CD1c-positive myeloid dendritic cell (primary cell): ENCODE measurements around the gene ST8SIA4.

ENCODE experiments used
- DNase-seq: peaks from one replicate; pipeline ENCODE4 v3.0.0-alpha.2; 2016; ENCODE audit errors: extremely low spot score

Gene ST8SIA4, protein sequence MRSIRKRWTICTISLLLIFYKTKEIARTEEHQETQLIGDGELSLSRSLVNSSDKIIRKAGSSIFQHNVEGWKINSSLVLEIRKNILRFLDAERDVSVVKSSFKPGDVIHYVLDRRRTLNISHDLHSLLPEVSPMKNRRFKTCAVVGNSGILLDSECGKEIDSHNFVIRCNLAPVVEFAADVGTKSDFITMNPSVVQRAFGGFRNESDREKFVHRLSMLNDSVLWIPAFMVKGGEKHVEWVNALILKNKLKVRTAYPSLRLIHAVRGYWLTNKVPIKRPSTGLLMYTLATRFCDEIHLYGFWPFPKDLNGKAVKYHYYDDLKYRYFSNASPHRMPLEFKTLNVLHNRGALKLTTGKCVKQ

DNA sequence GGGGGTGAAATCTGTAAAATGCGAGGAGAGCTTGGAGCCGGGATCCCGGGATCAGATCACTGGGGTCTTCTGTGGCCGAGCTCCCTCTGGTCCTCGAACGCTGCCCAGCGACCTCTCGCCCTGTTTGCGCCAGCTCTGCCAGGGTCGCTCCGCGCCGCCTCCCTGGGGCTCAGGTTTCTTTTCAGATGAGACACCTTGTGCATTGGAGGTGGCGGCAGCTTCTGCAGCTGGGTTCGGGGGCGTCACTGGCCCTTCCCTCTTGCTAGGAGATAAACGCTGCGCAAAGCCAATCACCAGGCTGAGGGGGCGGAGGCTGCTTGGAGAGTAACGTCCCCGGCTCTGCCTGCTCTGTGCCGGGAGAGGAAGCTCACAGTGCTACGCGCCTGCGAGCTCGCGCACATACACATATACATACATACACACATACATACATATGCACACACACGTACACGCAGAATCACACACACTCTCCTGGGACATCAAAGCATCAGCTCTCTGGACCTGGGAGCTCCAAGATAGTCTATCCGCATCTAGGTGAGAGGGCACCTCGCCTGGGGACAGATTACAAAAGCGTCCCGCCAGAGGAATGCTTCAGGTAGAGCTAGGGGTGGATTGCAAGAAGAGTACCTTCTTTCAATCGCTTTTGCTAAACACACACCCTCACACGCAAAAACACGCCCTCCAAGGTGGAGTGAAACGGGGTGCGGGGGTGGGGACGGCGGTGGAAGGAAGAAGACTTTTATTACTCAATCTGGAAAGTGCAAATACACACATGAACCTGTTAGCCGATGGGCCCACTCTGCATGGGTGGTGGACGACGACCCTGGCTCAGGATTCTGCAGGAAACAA, at the start of gene ST8SIA4:
Gene ST8SIA4 (minus strand): TSS at position 244 of the 849 bp plus-strand sequence. CDS start 327 bp downstream, outside the sequence.
- DNase-seq = peak; percentile 96

DNA sequence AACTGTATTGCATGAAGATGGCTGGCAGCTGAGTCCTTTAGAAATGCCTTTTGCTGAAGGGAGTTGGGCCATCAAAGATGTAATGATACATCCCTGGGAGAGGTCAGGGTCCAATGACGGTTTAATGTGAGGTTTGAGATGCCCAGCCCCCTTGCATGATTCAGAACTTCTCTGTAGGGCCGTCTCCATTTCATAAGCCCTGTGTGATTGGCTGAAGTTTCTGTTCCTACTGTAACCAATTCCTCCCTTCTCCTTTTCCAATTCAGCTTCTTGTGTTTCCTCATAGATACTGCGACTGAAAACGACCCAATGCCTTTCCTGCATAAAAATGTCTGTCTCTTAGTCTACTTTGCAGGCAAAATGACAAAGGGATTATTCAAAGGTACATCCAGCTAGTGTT, 47.9 kb upstream of the ST8SIA4 start:
- peak; percentile 29 for DNase-seq

DNA sequence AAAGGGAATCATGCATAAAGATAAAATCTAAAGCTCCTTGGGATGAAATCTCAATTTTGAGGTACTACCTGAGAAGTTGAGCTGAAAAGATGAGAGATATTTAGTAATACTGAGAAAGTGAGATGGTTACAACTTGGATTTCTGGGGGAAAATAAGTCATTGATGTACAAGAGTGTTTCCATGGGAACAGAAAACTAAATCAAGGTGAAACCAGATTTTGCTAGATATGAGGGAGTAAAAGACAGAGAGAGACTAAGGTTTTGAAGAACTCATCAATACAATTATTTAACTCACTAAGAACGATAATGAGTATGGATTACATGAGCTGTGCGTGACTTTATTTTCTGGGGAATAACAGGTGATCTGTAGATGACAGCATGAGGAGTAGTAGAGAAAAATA, 10.2 kb upstream of the ST8SIA4 start:
- DNase-seq = no peak

DNA sequence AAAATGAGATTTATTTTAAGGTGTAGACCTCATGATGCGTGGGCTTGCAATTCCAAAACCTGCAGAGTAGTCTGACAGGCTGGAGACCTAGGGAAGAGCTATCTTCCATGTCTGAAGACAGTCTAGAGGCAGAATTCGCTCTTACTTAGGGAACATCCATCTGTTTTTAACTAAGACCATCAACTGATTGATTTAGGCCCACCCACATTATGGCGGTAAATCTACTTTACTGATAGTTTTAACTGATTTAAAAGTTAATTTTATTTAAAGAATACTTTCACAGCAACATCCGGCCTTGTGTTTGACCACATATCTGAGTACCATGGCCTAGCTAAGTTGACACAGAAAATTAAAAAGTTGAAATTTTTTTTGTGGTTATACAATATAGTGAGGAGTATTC, 6.0 kb upstream of the ST8SIA4 start:
- no peak for DNase-seq

DNA sequence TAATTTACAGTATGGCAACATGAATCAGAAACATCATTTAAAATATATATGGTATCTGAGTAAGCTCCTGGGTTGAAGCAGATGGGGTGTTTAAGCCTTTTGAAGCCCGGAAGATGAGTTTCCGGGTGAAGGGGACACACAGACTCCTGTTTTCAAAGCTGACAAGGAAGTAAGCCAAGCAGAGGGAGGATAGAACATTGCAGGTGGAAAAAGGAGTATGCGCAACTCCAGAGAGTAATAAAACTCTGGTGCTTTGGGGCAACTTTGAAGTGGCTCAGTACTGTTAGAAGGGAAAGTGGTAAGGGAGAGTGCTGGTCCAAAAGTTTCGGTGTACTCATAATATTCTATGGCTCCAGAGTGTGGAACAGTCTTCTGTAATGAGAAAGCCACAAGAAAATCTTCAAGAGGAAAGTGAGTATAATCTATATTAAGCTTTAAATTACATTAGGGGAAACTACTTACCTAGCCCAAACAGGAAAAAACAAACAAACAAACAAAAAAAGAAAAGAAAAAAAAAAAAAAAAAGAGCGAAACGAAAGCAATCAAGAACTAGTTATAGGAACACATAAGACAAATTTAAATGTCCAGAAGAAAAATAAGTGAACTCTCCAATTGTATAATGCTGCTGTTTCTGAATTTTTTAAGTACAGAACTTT, 2.3 kb upstream of the ST8SIA4 start:
- DNase-seq = no peak

DNA sequence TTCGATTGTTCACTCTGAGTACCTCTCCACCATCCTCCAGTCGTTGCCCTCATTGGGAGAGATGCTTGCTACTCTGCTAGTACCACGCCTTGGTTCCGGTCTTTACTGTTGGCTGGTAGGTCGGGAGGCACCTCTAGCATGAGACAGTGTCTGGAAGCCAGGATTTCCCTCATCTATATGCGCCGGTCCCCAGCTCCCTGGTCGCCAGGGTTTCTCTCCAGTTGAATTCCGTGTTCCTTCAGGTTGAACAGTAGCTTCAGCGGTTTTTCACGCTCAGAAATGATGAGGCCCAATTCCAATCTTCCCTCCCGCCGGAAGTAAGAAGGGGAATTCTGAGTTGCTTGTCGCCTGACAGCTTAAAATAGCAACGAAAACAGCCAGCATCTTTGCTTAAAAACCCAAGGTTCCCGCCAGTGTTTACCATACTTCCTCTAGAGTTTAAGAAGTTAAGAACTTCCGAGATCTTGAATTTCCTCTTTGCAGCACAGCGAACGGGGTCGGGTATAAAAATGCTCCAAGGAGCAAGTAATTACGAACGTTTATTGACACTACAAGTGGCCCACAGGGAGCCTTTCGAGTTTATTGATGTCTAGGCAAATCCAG, 1.3 kb upstream of the ST8SIA4 start:
- DNase-seq = peak; percentile 67

DNA sequence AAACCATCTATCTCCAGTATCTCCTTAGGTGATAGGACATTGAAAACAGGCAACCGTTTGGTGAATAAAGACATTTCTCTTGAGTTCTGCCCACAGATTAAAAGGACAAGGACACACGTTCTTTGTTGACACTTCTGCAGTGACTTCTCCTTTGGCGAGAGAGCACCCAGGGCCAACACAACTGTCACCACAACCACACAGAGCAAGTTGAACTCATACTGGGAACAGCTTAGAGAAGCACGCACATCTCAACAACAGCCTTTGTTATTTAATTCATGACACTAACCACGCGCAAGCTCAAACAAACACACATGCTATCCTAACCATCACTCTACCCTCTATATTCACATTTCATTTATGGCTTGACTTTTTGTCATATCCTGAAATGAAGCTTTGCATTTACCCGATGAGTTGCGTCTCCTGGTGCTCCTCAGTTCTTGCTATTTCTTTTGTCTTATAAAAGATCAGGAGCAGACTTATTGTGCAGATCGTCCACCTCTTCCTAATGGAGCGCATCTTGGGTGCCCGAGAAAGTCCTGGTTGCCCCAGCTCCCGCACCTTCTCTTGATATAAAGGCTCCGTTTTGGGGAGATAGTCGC, 543 bp downstream of the ST8SIA4 start:
- DNase-seq = peak; percentile 77

DNA sequence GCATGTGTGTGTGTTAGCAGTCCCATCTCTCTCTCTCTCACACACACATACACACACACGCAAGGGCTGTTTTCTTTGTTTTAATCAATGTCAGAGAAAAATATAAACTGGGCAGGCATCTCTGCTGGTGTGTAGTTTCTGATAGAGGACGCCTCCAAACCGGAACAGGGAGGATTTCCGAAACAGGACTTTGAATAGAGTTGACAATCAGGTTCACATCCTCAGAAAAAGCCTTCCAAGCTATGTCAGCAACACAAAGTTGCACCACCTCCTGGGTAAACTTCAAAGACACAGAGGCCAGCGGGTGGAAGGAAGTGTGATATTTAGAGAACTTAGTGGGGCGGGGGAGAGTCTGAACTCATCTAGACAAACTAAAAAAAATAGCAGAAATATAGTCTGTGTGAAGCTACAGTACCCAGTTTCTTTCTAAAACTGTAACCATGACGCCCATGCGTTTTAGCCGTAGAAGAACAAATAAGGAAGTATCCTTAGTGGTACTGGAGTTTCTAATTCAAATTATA, 1.2 kb downstream of the ST8SIA4 start:
- DNase-seq = peak; percentile 95

DNA sequence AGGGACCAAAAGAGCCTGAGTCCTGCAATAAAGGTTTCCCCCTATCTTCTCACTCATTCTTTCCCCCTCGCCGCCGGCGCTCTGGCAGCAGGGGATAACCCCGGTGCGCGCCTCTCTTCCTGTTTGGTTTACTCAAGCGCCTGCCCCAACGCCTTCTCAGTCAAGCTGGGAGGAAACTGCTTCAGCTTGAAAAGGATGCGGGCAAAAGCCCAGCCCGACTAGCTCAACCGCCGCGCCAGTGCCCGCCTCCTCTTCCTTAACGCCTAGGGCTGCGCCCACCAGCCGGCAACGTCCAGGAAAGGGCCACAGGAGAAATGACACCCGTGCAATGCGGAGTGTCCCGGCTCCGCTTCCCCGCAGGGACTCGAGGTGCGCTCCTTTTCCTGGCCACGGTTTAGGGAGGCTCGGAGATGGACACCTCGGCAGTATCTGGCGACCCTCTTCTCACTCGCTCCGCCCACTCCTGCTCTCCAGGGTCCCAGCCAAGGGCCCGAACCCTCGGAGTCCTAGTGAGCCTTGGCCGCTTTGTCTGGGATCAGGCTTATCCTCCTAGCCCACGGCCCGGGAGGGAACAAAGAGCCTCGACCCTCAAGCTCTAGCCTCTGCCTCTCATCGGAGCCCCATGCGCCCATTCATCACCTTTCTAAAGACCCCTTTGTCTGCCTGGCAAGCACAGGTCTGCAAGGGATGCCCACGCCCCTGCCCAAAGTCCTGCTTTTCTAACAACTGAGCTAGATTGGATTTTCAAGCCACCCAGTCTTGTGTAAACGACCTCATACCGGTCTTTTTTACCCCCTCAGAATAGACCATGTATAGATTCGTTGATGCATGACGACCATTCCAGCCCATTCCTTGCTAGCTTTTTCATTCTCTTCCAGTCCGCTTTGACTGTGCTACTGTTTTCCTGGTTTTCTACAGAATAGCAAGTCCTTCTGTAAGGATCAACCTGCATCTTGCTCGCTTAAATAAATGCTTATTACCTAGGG, 2.0 kb downstream of the ST8SIA4 start:
- DNase-seq = peak; percentile 94

DNA sequence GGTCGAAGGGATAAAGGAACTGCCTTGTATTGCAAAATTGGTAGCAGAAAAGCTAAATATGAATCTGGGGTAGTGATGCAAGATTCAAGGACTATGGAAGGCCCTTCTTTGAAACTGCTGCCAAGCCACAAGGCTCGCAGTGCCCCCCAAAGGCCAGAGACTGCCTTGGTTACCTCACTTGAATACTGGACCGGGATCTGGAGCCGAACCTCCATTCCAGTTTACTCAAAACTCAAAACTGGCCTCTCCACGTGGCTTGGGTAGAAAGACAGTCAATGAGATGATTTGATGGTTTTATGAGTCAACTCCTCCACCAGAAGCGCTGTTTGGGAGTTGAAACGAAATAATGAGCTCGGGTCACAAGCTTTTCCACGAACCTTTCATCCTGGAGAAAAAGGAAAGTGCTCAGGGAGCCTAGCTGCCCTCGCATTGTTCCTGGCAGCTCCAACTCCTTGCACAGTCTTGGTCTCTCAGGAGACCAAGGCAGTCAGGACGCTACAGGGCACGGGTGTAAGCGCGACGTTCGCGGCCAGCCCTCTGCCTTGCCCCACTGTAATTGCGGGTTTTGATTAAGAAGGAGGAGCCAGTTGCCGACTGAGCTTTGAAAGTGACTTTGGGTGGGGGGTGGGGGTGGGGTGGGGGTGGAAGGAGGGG, 2.8 kb downstream of the ST8SIA4 start:
- peak; percentile 65 for DNase-seq

DNA sequence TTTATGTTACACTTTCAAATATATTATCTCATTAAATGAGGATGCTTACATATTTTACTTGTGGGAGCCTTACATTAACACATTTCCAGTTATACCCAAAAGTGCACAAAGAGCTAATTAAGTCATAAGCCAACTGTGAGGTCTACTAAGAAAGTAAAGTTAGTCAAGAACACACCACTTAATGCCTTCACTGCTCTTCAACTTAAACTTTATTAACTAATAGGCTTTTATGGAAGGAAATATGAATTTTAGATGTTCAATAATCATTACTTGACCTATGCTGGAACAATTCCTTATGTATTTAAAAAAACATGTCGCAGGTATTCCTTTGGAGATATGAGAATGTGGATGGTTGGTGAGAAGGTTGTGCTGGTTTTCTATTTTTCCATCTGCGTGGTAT, 3.4 kb downstream of the ST8SIA4 start:
- peak; percentile 11 for DNase-seq

DNA sequence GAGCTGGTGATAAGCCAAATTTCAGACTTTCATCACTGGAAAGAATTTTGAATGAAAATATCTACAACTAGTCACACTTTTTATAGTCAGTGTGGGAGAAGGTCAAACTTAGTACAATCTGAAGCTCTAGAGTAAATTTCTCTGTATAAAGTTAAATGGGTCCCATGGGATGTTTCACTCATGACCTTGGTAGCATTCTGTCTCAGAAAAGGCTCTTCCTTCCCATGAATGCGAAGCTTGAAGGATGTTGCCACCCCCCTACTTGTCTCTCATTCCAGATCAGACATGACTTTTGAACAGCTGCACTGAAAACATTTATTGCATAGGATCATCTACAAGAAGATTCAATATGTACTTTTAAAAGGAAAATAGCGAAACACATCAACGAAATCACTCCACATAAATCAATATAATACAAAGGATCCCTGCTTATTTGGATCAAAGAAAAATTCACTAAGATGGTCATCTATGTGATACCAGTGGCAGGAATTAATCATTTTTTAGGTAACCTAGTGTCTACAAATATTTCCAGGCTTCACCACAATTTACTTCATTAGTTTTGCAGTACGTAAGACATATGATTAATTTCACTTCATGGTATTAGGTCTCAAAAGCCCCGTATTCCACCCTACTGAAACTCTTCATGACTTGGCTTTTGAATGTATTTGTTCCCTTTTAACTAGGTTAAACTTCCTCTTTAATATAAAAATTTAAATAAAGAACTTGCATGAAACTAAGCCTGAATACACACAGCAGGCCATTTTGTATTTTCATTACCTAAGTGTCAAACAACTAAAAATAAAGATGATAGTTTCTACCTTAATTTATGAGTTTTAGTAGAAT, 4.4 kb downstream of the ST8SIA4 start:
- peak; percentile 83 for DNase-seq

DNA sequence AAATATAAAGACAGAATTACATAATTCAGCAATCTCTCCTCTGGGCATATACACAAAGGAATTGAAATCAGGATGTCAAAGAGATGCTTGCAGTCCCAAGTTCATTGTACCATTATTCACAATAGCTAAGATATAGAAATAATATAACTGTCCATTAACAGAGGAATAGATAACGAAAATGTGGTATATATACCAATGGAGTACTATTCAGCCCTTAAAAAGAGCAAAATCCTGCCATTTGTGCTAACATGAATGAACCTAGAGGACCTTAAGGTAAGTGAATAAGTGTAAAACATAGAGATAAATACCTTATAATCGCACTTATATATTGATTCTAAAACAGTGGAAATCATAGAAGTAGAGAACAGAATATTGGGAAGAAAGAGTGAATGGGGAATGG, 7.0 kb downstream of the ST8SIA4 start:
- DNase-seq = no peak

DNA sequence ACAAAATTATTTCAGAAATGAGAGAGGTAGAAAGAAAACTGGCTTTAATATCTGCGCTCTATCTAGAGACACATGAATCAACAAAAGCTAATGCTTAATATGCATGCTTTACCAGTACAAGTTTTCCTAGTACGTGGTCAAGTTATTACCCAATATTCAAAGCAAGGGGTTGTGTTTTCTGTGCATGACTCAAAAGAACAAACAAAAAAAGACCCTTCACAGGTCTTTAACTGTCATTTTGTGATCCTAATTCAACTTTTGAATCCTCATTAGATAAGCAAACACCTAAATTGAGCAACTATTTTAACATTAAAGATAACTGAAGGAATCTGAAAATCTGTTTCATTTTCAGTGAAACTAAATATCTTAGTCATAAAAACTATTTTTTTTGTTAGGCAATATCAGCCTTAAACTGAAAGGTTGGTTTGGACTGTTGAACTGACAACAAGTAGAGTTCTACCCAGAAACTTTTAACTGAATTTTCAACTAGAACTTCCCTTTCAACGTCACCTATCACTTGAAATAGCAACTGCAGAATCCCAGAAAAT, 12.5 kb downstream of the ST8SIA4 start:
- DNase-seq = peak; percentile 57

DNA sequence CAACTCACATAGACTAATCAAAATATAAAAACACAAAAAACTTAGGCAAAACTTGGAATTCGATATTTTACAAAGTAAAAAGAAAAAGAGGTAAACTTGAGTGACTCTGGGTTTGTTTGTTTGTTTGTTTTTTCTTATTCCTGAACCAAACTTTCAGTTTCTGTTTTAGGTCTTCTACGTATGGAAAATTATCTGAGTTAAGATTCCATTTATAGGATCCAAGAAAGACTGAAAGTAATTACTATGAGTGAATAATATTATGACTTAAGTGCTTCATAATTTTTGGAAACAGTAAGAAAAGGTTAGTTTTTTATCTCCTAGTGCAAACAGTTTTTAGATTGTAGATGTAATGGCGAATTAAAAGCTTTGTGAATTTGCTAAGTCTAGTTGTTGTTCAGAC, 13.2 kb downstream of the ST8SIA4 start:
- DNase-seq = peak; percentile 38

DNA sequence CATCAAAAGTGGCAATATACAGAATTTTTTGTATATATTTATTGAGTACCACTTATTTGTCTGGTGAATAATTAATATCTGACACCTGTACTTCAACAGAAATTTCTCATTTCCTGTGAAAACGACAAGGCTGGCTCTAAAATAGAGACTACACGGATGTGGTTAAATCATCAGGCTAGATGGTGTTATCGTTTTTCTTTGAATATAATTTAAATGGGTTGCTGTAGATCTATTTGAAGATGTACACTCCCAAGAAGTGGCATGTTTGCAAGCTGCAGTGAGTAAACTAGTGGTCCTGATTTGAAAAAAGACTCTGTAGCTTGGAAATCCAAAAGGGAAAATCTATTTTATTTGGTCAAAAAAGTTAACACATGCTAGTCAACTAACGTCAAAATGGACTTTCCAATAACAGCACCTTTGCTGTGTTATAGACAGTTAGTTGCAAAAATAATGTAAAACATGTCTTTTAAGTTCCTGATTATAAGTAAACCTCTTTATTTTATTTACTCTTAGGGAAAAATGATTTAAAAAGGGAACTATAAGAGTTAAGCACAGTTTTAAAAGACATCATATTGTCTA, 13.8 kb downstream of the ST8SIA4 start:
- DNase-seq = peak; percentile 34

DNA sequence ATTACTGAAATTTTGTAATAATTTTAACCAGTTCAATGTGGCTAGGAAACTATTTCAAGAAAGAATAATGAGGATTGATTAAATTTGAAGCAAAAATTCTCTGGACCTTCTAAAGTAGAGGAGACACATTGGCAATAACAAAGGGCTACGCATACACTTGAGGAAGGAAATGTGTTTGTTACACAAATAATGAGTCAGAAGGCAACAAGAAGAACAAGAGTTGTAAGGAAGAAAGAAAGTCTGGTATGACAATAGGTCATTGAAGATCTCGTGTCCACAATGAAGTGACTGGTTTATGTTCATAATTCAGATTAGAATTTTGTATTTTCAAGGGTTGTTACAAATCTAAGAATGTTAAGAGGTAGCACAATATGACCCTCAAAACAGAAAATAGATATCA, 25.8 kb downstream of the ST8SIA4 start:
- peak; percentile 30 for DNase-seq
